Gastroesophageal sphincter (tissue), 4 donors: Measurements from ENCODE around the gene MSL1. TPM values are rescaled to one million over a fixed set of nuclear protein-coding genes. Genes with fewer than 3 reads are reported as not detected.
"Not testable (repeated sequence)": the region's sequence is repeated elsewhere in the genome, so short reads cannot be mapped to it uniquely, and the experiment has no call there.

ENCODE experiments used
- ATAC-seq: fragments of 150-250 bp; one replicate; pipeline ENCODE4 v1.9.1; 2016; ENCODE audit warnings: mild to moderate bottlenecking, moderate library complexity
- H3K27ac ChIP-seq, 4 donors: fragments of 200-600 bp; sonication (generic) in 3 of 4; 1 replicate in 3 of 4; 2 replicates in 1 of 4; pipeline ENCODE4 v1.5.1; 2016 to 2019
- H3K27me3 ChIP-seq: fragments of 200-600 bp; sonication (generic); one replicate; pipeline ENCODE4 v1.5.1; 2019
- H3K36me3 ChIP-seq, 2 donors: fragments of 200-600 bp; sonication (generic); one replicate each; pipeline ENCODE4 v1.5.1; 2019; ENCODE audit warnings: control low read depth in 1 of 2
- H3K4me1 ChIP-seq, 3 donors: fragments of 200-600 bp; sonication (generic); 1 replicate in 2 of 3; 2 replicates in 1 of 3; pipeline ENCODE4 v1.5.1; 2016 to 2019; ENCODE audit warnings: control low read depth in 2 of 3
- H3K4me3 ChIP-seq, 2 donors: fragments of 200-600 bp; sonication (generic); one replicate each; pipeline ENCODE4 v1.5.1; 2019; ENCODE audit warnings: mild to moderate bottlenecking in 1 of 2, moderate library complexity in 1 of 2
- H3K9me3 ChIP-seq, 3 donors: fragments of 200-600 bp; sonication (generic); one replicate each; pipeline ENCODE4 v1.5.1; 2017 to 2019; ENCODE audit warnings: control low read depth in 2 of 3
- CTCF ChIP-seq, 4 experiments: fragments of 200-600 bp in 2 of 4; fragments of 450-650 bp in 2 of 4; sonication (generic) in 1 of 4; IDR thresholded peaks; one replicate each; pipeline ENCODE4 v1.5.1; 2017 to 2019; ENCODE audit warnings: antibody characterized with exemption in 4 of 4, mild to moderate bottlenecking in 2 of 4, moderate library complexity in 2 of 4
- EP300 ChIP-seq: sonication (generic); formaldehyde crosslinking; IDR thresholded peaks from one replicate; pipeline ENCODE4 v1.6.1; 2017; ENCODE audit warnings: antibody characterized with exemption, mild to moderate bottlenecking
- POLR2A ChIP-seq, 2 donors: fragments of 450-650 bp; IDR thresholded peaks; one replicate each; pipeline ENCODE4 v1.6.1; 2017; ENCODE audit warnings: antibody characterized with exemption in 2 of 2, mild to moderate bottlenecking in 2 of 2, moderate library complexity in 1 of 2
- POLR2AphosphoS5 ChIP-seq: sonication (generic); formaldehyde crosslinking; IDR thresholded peaks from one replicate; pipeline ENCODE4 v1.6.1; 2017; ENCODE audit warnings: antibody characterized with exemption
- WGBS, 2 donors: methylation state at CpG; one replicate each; pipeline ENCODE4 v1.1.5; 2018; ENCODE audit warnings: low coverage in 1 of 2; 5-methylcytosine and 5-hydroxymethylcytosine counted together
- total RNA-seq, 4 donors: library from RNA; depleted of rRNA; stranded (reverse); fragments of >200 nt; gene quantifications; one replicate each; pipeline ENCODE4 v1.1.0, GENCODE V29; 2016

Gene MSL1
- total RNA-seq, 4 donors from 2014 or later: 67.0 to 107 (median 88.1) TPM

- Histone ChIP-seq H3K4me3 (no peak overlapping the region), H3K36me3 (peaks cover 11 to 100% of the 10 kb centered on the region in 2 donors), H3K27ac (peak overlapping the region in 3 of 4 donors; percentile 2 to 47 (median 25)), H3K27me3 (no peaks in the 10 kb centered on the region), H3K9me3 (no peaks in the 10 kb centered on the region), H3K4me1 (peaks cover 0 to 41% (median 0%) of the 10 kb centered on the region in 3 donors)
- peak; percentile 69 for ATAC-seq
- TF ChIP-seq POLR2AphosphoS5 (peak; percentile 35), EP300 (no peak), POLR2A (IDR thresholded peaks at IDR 0.05) (no peak), CTCF (IDR thresholded peaks at IDR 0.05) (no peak)
- WGBS, 2 donors: 66 to 71% methylated on average over 3 to 7 of the region's 7 CpGs
These were observed 8.7 kb downstream of the MSL1 start for GRCh38 chr17:40130352-40131042.

- TF ChIP-seq CTCF (IDR thresholded peaks at IDR 0.05): no peak
- no peak for TF ChIP-seq EP300
- H3K9me3 ChIP-seq: no peaks in the 10 kb centered on the region
- no peak overlapping the region for H3K4me3 ChIP-seq
- peaks cover 0 to 26% (median 0%) of the 10 kb centered on the region in 3 donors for H3K4me1 ChIP-seq
- peaks cover 11 to 83% of the 10 kb centered on the region in 2 donors for H3K36me3 ChIP-seq
- WGBS, 2 donors: 39 to 71% methylated on average over 5 of the region's 7 CpGs
- no peaks in the 10 kb centered on the region for H3K27me3 ChIP-seq
- peak overlapping the region in 1 of 4 donors; percentile 32 for H3K27ac ChIP-seq
- ATAC-seq: no peak
These were observed 12.4 kb downstream of the MSL1 start for GRCh38 chr17:40134184-40134583.

- H3K36me3 ChIP-seq: peaks cover 8 to 66% of the 10 kb centered on the region in 2 donors
- H3K4me1 ChIP-seq: peaks cover 0 to 21% (median 0%) of the 10 kb centered on the region in 3 donors
- no peak overlapping the region for H3K4me3 ChIP-seq
- H3K27me3 ChIP-seq: no peaks in the 10 kb centered on the region
- no peak for TF ChIP-seq EP300
- no peak for TF ChIP-seq POLR2AphosphoS5
- TF ChIP-seq CTCF (IDR thresholded peaks at IDR 0.05): no peak
- no peak for TF ChIP-seq POLR2A (IDR thresholded peaks at IDR 0.05)
- 75 to 90% methylated on average over 2 to 3 of the region's 3 CpGs for WGBS, 2 donors
- H3K9me3 ChIP-seq: no peaks in the 10 kb centered on the region
- ATAC-seq: no peak
- peak overlapping the region in 1 of 4 donors; percentile 24 for H3K27ac ChIP-seq
These were observed 14.0 kb downstream of the MSL1 start for GRCh38 chr17:40135817-40136216.

- H3K4me1 ChIP-seq: peaks cover 0 to 41% (median 6%) of the 10 kb centered on the region in 3 donors
- no peak for ATAC-seq
- peaks cover 0 to 63% of the 10 kb centered on the region in 2 donors for H3K36me3 ChIP-seq
- H3K27me3 ChIP-seq: no peaks in the 10 kb centered on the region
- TF ChIP-seq POLR2AphosphoS5 (no peak), CTCF (IDR thresholded peaks at IDR 0.05) (peak in 2 of 4 experiments; percentile 26 to 34)
- H3K9me3 ChIP-seq: no peaks in the 10 kb centered on the region
- 5 to 9% methylated on average over 9 to 13 of the region's 14 CpGs for WGBS, 2 donors
- H3K4me3 ChIP-seq: peak overlapping the region; percentile 49 to 82
- H3K27ac ChIP-seq: peak overlapping the region; percentile 90 to 99 (median 98)
These were observed 17.8 kb downstream of the MSL1 start for GRCh38 chr17:40139566-40140058.

- Histone ChIP-seq H3K36me3 (peaks cover 0 to 66% of the 10 kb centered on the region in 2 donors), H3K27ac (peak overlapping the region in 2 of 4 donors; percentile 8 to 24), H3K4me1 (peaks cover 0 to 70% (median 6%) of the 10 kb centered on the region in 3 donors)
- H3K27me3 ChIP-seq, H3K4me3 ChIP-seq, H3K9me3 ChIP-seq, ATAC-seq: not testable (repeated sequence)
- WGBS, 2 donors: 100% methylated on average over 2 of the region's 3 CpGs; no CpG with 5 or more reads in 1 of the 2 donors
These were observed 21.4 kb downstream of the MSL1 start for GRCh38 chr17:40143166-40143565.
